ENCODE measurements around the gene C22orf15. TPM values are rescaled to one million over a fixed set of nuclear protein-coding genes. Genes with fewer than 3 reads are reported as not detected.

The C22orf15 gene
- total RNA-seq, 1 donor: 0.72 TPM

DNA sequence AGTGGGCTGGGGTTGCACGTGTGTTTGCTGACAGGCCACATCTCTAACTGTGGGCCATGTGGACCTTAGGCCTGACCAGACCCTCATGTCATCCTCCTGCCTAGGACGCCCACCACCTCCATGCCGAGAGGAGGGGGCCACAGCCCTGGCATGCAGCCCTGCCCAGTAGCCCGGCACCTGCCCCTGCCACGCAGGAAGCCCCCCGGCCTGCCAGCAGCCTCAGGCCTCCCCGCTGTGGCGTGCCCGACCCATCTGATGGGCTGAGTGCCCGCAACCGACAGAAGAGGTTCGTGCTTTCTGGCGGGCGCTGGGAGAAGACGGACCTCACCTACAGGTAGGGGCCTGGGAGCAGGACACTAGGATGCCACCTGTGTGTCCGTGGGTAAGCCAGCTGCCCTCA lies 16.3 kb downstream of the C22orf15 start:
- H3K9me3 ChIP-seq (ENCODE audit: low read depth, low read length): no peaks in the 10 kb centered on the region
- H3K4me1 ChIP-seq (ENCODE audit: insufficient read depth, low read length): peaks cover 27% of the 10 kb centered on the region
- TF ChIP-seq, protein P1, sequence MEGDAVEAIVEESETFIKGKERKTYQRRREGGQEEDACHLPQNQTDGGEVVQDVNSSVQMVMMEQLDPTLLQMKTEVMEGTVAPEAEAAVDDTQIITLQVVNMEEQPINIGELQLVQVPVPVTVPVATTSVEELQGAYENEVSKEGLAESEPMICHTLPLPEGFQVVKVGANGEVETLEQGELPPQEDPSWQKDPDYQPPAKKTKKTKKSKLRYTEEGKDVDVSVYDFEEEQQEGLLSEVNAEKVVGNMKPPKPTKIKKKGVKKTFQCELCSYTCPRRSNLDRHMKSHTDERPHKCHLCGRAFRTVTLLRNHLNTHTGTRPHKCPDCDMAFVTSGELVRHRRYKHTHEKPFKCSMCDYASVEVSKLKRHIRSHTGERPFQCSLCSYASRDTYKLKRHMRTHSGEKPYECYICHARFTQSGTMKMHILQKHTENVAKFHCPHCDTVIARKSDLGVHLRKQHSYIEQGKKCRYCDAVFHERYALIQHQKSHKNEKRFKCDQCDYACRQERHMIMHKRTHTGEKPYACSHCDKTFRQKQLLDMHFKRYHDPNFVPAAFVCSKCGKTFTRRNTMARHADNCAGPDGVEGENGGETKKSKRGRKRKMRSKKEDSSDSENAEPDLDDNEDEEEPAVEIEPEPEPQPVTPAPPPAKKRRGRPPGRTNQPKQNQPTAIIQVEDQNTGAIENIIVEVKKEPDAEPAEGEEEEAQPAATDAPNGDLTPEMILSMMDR (IDR thresholded peaks at IDR 0.05; ENCODE audit: extremely low read depth, low read depth, low read length): no peak
- H3K27me3 ChIP-seq (ENCODE audit: insufficient read depth, low read length): peaks cover under 1% of the 10 kb centered on the region
- no peaks in the 10 kb centered on the region for H3K36me3 ChIP-seq (ENCODE audit: insufficient read depth, low read length)
- H4K20me1 ChIP-seq (ENCODE audit: insufficient read depth, low read length): no peaks in the 10 kb centered on the region
- no peak overlapping the region for H3K4me3 ChIP-seq (ENCODE audit: insufficient read depth, low read length)
- no peaks in the 10 kb centered on the region for H3K79me2 ChIP-seq (ENCODE audit: insufficient read depth, low read length)
- peak; percentile 75 for DNase-seq (ENCODE audit: insufficient read length, low spot score, missing footprints)
- H3K27ac ChIP-seq (ENCODE audit: low read depth, low read length): no peak overlapping the region
- H3K4me2 ChIP-seq (ENCODE audit: insufficient read depth, low read length): no peak overlapping the region
- H2AFZ ChIP-seq (ENCODE audit: low read length): no peak overlapping the region

DNA sequence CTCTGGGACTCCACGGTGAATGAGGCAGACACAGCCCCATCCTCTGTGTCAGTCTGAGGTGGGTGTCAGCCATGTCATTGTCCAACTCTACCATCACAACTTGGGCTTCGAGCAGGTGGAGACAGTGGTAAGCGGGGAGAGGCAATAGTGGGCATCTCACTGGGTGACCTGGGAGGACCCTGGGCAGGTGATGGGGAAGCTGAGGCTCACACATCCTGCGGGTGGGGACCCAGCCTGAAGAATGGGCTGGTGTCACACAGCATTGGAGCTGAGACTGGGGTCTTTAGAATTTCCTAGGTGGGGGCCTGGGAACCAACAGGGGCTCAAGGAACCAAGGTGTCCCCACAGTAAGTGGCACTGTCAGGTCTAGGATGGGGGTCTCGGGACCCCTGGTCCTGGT lies 16.9 kb downstream of the C22orf15 start:
- no peaks in the 10 kb centered on the region for H4K20me1 ChIP-seq (ENCODE audit: insufficient read depth, low read length)
- H3K4me3 ChIP-seq (ENCODE audit: insufficient read depth, low read length): no peak overlapping the region
- no peaks in the 10 kb centered on the region for H3K9me3 ChIP-seq (ENCODE audit: low read depth, low read length)
- no peaks in the 10 kb centered on the region for H3K79me2 ChIP-seq (ENCODE audit: insufficient read depth, low read length)
- no peak overlapping the region for H3K4me2 ChIP-seq (ENCODE audit: insufficient read depth, low read length)
- H3K27ac ChIP-seq (ENCODE audit: low read depth, low read length): no peak overlapping the region
- no peaks in the 10 kb centered on the region for H3K36me3 ChIP-seq (ENCODE audit: insufficient read depth, low read length)
- no peak overlapping the region for H2AFZ ChIP-seq (ENCODE audit: low read length)
- peak; percentile 72 for DNase-seq (ENCODE audit: insufficient read length, low spot score, missing footprints)
- TF ChIP-seq, protein P1 (IDR thresholded peaks at IDR 0.05; ENCODE audit: extremely low read depth, low read depth, low read length): no peak
- no peaks in the 10 kb centered on the region for H3K27me3 ChIP-seq (ENCODE audit: insufficient read depth, low read length)
- H3K4me1 ChIP-seq (ENCODE audit: insufficient read depth, low read length): peaks cover 29% of the 10 kb centered on the region

DNA sequence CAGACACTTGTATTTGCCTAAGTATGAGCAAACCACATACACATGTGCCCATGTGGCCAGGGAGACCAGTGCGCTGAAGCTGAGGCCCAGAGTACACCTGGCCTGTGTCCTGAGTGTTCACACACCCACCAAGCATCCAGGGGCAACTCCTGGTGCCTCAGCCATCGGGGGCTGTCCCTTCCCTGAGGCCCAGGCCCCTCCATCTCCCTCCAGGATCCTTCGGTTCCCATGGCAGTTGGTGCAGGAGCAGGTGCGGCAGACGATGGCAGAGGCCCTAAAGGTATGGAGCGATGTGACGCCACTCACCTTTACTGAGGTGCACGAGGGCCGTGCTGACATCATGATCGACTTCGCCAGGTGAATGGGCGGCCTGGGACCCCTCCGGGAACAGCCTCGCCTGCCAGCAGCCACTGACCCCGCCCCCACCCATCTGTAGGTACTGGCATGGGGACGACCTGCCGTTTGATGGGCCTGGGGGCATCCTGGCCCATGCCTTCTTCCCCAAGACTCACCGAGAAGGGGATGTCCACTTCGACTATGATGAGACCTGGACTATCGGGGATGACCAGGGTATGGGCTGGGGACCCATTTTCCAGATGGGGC lies 17.5 kb downstream of the C22orf15 start:
- Histone ChIP-seq H3K36me3 (ENCODE audit: insufficient read depth, low read length) (no peaks in the 10 kb centered on the region), H3K27me3 (ENCODE audit: insufficient read depth, low read length) (no peaks in the 10 kb centered on the region), H2AFZ (ENCODE audit: low read length) (no peak overlapping the region), H3K4me1 (ENCODE audit: insufficient read depth, low read length) (peaks cover 25% of the 10 kb centered on the region), H4K20me1 (ENCODE audit: insufficient read depth, low read length) (no peaks in the 10 kb centered on the region), H3K4me3 (ENCODE audit: insufficient read depth, low read length) (no peak overlapping the region), H3K27ac (ENCODE audit: low read depth, low read length) (no peak overlapping the region), H3K9me3 (ENCODE audit: low read depth, low read length) (no peaks in the 10 kb centered on the region), H3K4me2 (ENCODE audit: insufficient read depth, low read length) (no peak overlapping the region), H3K79me2 (ENCODE audit: insufficient read depth, low read length) (no peaks in the 10 kb centered on the region)
- TF ChIP-seq, protein P1 (IDR thresholded peaks at IDR 0.05; ENCODE audit: extremely low read depth, low read depth, low read length): no peak
- DNase-seq (ENCODE audit: insufficient read length, low spot score, missing footprints): peak; percentile 79

DNA sequence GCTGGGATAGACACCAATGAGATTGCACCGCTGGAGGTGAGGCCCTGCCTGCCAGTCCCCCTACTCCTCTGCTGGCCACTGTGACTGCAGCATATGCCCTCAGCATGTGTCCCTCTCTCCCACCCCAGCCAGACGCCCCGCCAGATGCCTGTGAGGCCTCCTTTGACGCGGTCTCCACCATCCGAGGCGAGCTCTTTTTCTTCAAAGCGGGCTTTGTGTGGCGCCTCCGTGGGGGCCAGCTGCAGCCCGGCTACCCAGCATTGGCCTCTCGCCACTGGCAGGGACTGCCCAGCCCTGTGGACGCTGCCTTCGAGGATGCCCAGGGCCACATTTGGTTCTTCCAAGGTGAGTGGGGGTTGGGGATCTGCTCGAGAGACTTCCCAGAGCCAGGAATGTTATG lies 18.3 kb downstream of the C22orf15 start:
- H4K20me1 ChIP-seq (ENCODE audit: insufficient read depth, low read length): no peaks in the 10 kb centered on the region
- no peaks in the 10 kb centered on the region for H3K27me3 ChIP-seq (ENCODE audit: insufficient read depth, low read length)
- H3K36me3 ChIP-seq (ENCODE audit: insufficient read depth, low read length): no peaks in the 10 kb centered on the region
- H2AFZ ChIP-seq (ENCODE audit: low read length): peak overlapping the region; percentile 67
- H3K4me2 ChIP-seq (ENCODE audit: insufficient read depth, low read length): no peak overlapping the region
- peak overlapping the region; percentile 29 for H3K27ac ChIP-seq (ENCODE audit: low read depth, low read length)
- TF ChIP-seq, protein P1 (IDR thresholded peaks at IDR 0.05; ENCODE audit: extremely low read depth, low read depth, low read length): no peak
- peaks cover 26% of the 10 kb centered on the region for H3K4me1 ChIP-seq (ENCODE audit: insufficient read depth, low read length)
- H3K79me2 ChIP-seq (ENCODE audit: insufficient read depth, low read length): no peaks in the 10 kb centered on the region
- DNase-seq (ENCODE audit: insufficient read length, low spot score, missing footprints): no peak
- H3K9me3 ChIP-seq (ENCODE audit: low read depth, low read length): no peaks in the 10 kb centered on the region
- no peak overlapping the region for H3K4me3 ChIP-seq (ENCODE audit: insufficient read depth, low read length)

Measured in osteoblast (primary cell).